ENCODE measurements around the gene TRIM9.
A peak's percentile ranks its signal among the peaks of the same experiment; 100 is the strongest.

TRIM9 gene

GRCh38 chr14:51093371-51094281, 1.3 kb downstream of the TRIM9 start:
- DNase-seq (ENCODE audit: low read depth), result peak; percentile 26

GRCh38 chr14:51092965-51093364, 1.9 kb downstream of the TRIM9 start:
- DNase-seq (ENCODE audit: low read depth), result no peak

- DNase-seq (ENCODE audit: low read depth), result no peak
Observed at GRCh38 chr14:51089278-51089677, 5.6 kb downstream of the TRIM9 start.

- no peak for DNase-seq (ENCODE audit: low read depth)
Observed at GRCh38 chr14:51087031-51087441, 7.9 kb downstream of the TRIM9 start.

- DNase-seq (ENCODE audit: low read depth), result no peak
Observed at GRCh38 chr14:51086044-51086443, 8.9 kb downstream of the TRIM9 start.

- no peak for DNase-seq (ENCODE audit: low read depth)
Observed at GRCh38 chr14:51084962-51085361, 9.9 kb downstream of the TRIM9 start.

- DNase-seq (ENCODE audit: low read depth), result no peak
Observed at GRCh38 chr14:51084507-51084906, 10.4 kb downstream of the TRIM9 start.

GRCh38 chr14:51082349-51082748, 12.6 kb downstream of the TRIM9 start:
- DNase-seq (ENCODE audit: low read depth), result no peak

- no peak for DNase-seq (ENCODE audit: low read depth)
Observed at GRCh38 chr14:51081712-51082111, 13.2 kb downstream of the TRIM9 start.

GRCh38 chr14:51081209-51081608, 13.7 kb downstream of the TRIM9 start:
- DNase-seq (ENCODE audit: low read depth), result no peak

- no peak for DNase-seq (ENCODE audit: low read depth)
Observed at GRCh38 chr14:51080645-51081044, 14.3 kb downstream of the TRIM9 start.

- DNase-seq (ENCODE audit: low read depth), result no peak
Observed at GRCh38 chr14:51079489-51079888, 15.4 kb downstream of the TRIM9 start.

GRCh38 chr14:51079085-51079484, 15.8 kb downstream of the TRIM9 start:
- DNase-seq (ENCODE audit: low read depth), result no peak

- DNase-seq (ENCODE audit: low read depth), result no peak
Observed at GRCh38 chr14:51074701-51075385, 20.1 kb downstream of the TRIM9 start.

GRCh38 chr14:51073731-51074130, 21.2 kb downstream of the TRIM9 start:
- no peak for DNase-seq (ENCODE audit: low read depth)

- DNase-seq (ENCODE audit: low read depth), result no peak
Observed at GRCh38 chr14:51072976-51073375, 21.9 kb downstream of the TRIM9 start.

GRCh38 chr14:51071857-51072256, 23.0 kb downstream of the TRIM9 start:
- no peak for DNase-seq (ENCODE audit: low read depth)

- DNase-seq (ENCODE audit: low read depth), result no peak
Observed at GRCh38 chr14:51070726-51071125, 24.2 kb downstream of the TRIM9 start.

GRCh38 chr14:51069055-51069454, 25.9 kb downstream of the TRIM9 start:
- DNase-seq (ENCODE audit: low read depth), result no peak

GRCh38 chr14:51068268-51068667, 26.6 kb downstream of the TRIM9 start:
- DNase-seq (ENCODE audit: low read depth), result no peak

GRCh38 chr14:51067295-51067694, 27.6 kb downstream of the TRIM9 start:
- DNase-seq (ENCODE audit: low read depth), result no peak

GRCh38 chr14:51066576-51066975, 28.3 kb downstream of the TRIM9 start:
- DNase-seq (ENCODE audit: low read depth), result no peak

- no peak for DNase-seq (ENCODE audit: low read depth)
Observed at GRCh38 chr14:51059032-51059431, 35.9 kb downstream of the TRIM9 start.

Measured in stimulated activated CD8-positive, alpha-beta memory T cell treated with anti-CD3 and anti-CD28 coated beads, Interleukin-4, amount 100 ng/mL, for 24 hours (primary cell).